Measurements from ENCODE around the gene CYP2R1. TPM values are rescaled to one million over a fixed set of nuclear protein-coding genes. Genes with fewer than 3 reads are reported as not detected.

CYP2R1 gene
- polyA plus RNA-seq, 3 donors: 20.1 to 23.9 (median 23.2) TPM

GRCh38 chr11:14835496-14836492 is 56.2 kb downstream of the CYP2R1 start:
- DNase-seq: no peak

Other genes with a start within 250 kb of the CYP2R1 start
- gene PDE3B, start 248.4 kb downstream of the CYP2R1 start, polyA plus RNA-seq (ENCODE audit: insufficient read length in 3 of 3): 1 to 10 TPM; 6.7 to 8.6 (median 7.5) TPM
- 10 to 100 TPM; 13.3 to 16.3 (median 16.1) TPM for gene CALCA, start 80.1 kb upstream of the CYP2R1 start, polyA plus RNA-seq (ENCODE audit: insufficient read length in 3 of 3)
- 1 to 10 TPM; 3.6 to 5.0 (median 3.8) TPM for gene CALCB, start 181.4 kb upstream of the CYP2R1 start, polyA plus RNA-seq (ENCODE audit: insufficient read length in 3 of 3)
- 1 to 10 TPM in 2 of 3 donors, under 1 TPM in 1; 0.78 to 1.1 (median 1.1) TPM for gene INSC, start 222.7 kb upstream of the CYP2R1 start, polyA plus RNA-seq (ENCODE audit: insufficient read length in 3 of 3)

All from renal pelvis (tissue), 4 donors.